Measurements from ENCODE around the gene CBFB. TPM values are rescaled to one million over a fixed set of nuclear protein-coding genes. Genes with fewer than 3 reads are reported as not detected.

CBFB gene
- total RNA-seq, 6 experiments from 2014 or later = 7.9 to 23.3 (median 18.9) TPM

DNA sequence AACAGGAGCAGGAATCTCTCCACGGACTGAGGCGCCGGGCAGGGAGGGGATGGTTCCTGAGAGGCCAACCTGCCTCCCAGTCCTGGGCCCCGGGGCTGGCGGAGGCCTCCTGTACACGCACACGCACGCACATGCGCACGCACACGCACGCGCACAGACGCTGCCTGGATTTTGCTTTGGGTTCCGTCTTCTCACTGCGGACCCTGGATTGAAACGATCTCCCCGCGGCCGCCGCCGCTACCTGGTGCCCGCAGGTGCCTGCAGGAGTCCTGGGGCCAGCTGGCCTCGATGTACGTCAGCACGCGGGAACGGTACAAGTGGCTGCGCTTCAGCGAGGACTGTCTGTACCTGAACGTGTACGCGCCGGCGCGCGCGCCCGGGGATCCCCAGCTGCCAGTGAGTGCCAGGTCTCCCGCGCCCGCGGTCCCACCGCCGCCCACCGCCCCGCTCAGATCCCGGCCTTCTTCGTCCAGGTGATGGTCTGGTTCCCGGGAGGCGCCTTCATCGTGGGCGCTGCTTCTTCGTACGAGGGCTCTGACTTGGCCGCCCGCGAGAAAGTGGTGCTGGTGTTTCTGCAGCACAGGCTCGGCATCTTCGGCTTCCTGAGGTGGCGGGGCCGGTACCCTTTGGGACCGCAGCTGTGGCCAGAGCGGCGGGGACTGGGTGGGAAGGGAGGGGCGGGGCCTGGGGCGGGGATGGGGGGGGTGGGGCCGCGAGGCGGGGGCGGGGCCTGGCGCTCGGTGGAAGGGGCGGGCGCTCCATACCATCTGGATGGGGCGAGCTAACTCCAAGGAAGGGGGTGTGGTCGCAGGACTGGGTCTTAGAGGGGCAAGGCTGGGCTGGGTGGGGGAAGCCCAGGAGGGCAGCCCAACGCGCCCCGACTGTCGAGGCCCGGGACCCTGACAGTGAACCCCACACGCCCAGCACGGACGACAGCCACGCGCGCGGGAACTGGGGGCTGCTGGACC, 28.3 kb upstream of the CBFB start:
- intact Hi-C loops (cut with DNase I) = no loop called here
- TF ChIP-seq CTCF (IDR thresholded peaks at IDR 0.05) = no peak
- TF ChIP-seq POLR2A (IDR thresholded peaks at IDR 0.05) = no peak
- H3K4me1 ChIP-seq = peaks cover 0 to 18% (median 9%) of the 10 kb centered on the region in 4 donors
- ATAC-seq (peak in 3 of 4 donors; percentile 19 to 41 (median 39)), DNase-seq (peak; percentile 50 to 68 (median 62))
- peak overlapping the region; percentile 29 to 57 (median 48) for H3K4me3 ChIP-seq
- no peaks in the 10 kb centered on the region for H3K9me3 ChIP-seq
- no peak overlapping the region for H3K27ac ChIP-seq
- WGBS (ENCODE audit: insufficient coverage, low coverage, low lambda C conversion rate, missing lambda C conversion rate) = 9% methylated on average over 17 of the region's 89 CpGs
- H3K27me3 ChIP-seq = no peaks in the 10 kb centered on the region
- H3K36me3 ChIP-seq = peaks cover 0 to 8% (median 0%) of the 10 kb centered on the region in 4 donors

DNA sequence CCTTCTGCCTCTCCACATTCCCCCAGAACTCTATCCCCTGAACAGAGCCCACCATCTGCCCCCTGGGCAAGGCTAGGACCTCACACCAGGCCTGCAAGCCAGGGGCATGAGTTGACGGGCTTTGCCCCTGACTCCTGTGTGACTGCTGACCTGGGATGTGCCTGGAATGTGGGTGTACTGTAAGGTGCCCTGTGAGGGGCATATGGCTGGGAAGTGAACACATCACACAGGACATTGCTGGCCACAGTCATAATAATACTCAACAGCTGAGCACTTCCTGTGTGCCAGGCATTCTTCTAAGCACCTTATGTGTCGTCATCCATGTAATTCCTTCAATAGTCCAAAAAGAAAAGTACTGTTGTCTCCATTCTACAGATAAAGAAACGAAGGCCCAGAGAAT, 27.2 kb upstream of the CBFB start:
- H3K9me3 ChIP-seq = no peaks in the 10 kb centered on the region
- H3K36me3 ChIP-seq = peaks cover 0 to 8% (median 0%) of the 10 kb centered on the region in 4 donors
- ATAC-seq (no peak), DNase-seq (no peak)
- WGBS (ENCODE audit: insufficient coverage, low coverage, low lambda C conversion rate, missing lambda C conversion rate) = 90% methylated on average over 2 of the region's 3 CpGs
- H3K4me3 ChIP-seq = no peak overlapping the region
- no peaks in the 10 kb centered on the region for H3K27me3 ChIP-seq
- TF ChIP-seq CTCF (IDR thresholded peaks at IDR 0.05) = no peak
- TF ChIP-seq POLR2A (IDR thresholded peaks at IDR 0.05) = no peak
- H3K27ac ChIP-seq = no peak overlapping the region
- intact Hi-C loops (cut with DNase I) = no loop called here
- peaks cover 0 to 10% (median 4%) of the 10 kb centered on the region in 4 donors for H3K4me1 ChIP-seq

DNA sequence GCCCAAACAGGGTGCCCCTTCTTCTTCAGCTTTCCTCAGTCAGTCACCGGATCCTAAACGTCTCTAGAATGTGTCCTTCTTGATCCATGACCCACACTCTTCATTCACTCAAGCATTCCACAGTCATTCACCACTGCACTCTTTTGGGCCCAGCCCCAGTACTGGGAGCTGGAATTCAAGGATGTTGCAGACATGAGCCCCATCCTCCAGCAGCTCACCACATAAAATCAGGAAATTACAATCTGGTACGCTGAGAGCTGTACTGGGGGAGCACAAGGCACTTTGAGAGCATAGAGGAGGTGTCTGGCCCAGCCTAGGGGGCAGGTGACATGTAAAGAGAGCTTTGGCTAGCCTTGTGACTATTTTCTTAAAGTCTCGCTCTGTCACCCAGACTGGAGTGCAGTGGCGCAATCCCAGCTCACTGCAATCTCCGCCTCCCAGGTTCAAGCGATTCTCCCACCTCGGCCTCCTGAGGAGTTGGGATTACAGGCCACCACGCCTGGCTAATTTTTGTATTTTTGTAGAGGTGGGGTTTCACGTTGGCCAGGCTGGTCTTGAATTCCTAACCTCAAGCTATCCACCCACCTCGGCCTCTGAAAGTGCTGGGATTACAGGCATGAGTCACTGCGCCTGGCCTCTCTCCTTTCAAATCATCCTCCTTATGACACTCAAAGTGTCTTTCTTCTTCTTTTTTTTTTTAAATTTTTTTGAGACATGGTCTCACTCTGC, 21.9 kb upstream of the CBFB start:
- H3K36me3 ChIP-seq = peaks cover 0 to 8% (median 0%) of the 10 kb centered on the region in 4 donors
- H3K27me3 ChIP-seq = no peaks in the 10 kb centered on the region
- intact Hi-C loops (cut with DNase I) = no loop called here
- no peaks in the 10 kb centered on the region for H3K9me3 ChIP-seq
- DNase-seq (no peak), ATAC-seq (no peak)
- no peak overlapping the region for H3K27ac ChIP-seq
- 84% methylated on average over 8 of the region's 12 CpGs for WGBS (ENCODE audit: insufficient coverage, low coverage, low lambda C conversion rate, missing lambda C conversion rate)
- H3K4me3 ChIP-seq = no peak overlapping the region
- H3K4me1 ChIP-seq = no peaks in the 10 kb centered on the region
- TF ChIP-seq POLR2A (IDR thresholded peaks at IDR 0.05) (no peak), CTCF (IDR thresholded peaks at IDR 0.05) (no peak)

DNA sequence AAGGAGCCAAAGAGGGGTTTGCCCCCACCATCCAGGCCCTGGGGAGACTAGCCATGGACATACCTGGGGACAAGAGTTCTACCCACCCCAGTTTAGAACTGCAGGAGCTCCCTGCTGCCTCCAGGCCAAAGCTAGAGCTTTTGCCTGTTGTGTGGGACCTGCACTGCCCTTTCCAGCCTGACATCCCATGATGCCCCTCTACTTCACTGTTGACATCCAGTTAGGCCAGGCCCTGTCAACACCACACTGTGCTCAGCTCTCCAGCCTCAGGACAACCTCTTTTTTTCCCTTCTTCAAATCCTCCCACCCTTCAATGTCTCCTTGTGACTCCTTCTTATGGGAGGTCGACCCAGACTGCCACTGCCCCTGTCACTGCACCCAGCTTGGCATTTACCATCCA, 19.8 kb upstream of the CBFB start:
- H3K4me3 ChIP-seq = no peak overlapping the region
- intact Hi-C loops (cut with DNase I) = no loop called here
- no CpG with 5 or more reads among the region's 1 CpG for WGBS (ENCODE audit: insufficient coverage, low coverage, low lambda C conversion rate, missing lambda C conversion rate)
- no peak for TF ChIP-seq CTCF (IDR thresholded peaks at IDR 0.05)
- TF ChIP-seq POLR2A (IDR thresholded peaks at IDR 0.05) = no peak
- no peaks in the 10 kb centered on the region for H3K9me3 ChIP-seq
- DNase-seq (no peak), ATAC-seq (peak in 1 of 4 donors; percentile 5)
- no peaks in the 10 kb centered on the region for H3K27me3 ChIP-seq
- peaks cover 0 to 8% (median 3%) of the 10 kb centered on the region in 4 donors for H3K4me1 ChIP-seq
- no peaks in the 10 kb centered on the region for H3K36me3 ChIP-seq
- no peak overlapping the region for H3K27ac ChIP-seq

Data from right lobe of liver (tissue), 6 donors.